Measurements from ENCODE around the gene TXNRD2.

TXNRD2 gene

GRCh38 chr22:19854778-19855503 lies 86.7 kb downstream of the TXNRD2 start, which contains the start of the genes GNB1L and RTL10:
Gene GNB1L (minus strand): TSS chr22:19854874. CDS start chr22:19821355, 33,519 bp downstream.
Gene RTL10 (minus strand): TSS chr22:19854874. CDS start chr22:19852261, 2,613 bp downstream.
- peak; percentile 94 for DNase-seq

GRCh38 chr22:19853879-19854777 lies 87.5 kb downstream of the TXNRD2 start:
- peak; percentile 18 for DNase-seq

- DNase-seq = no peak
Measured at GRCh38 chr22:19853058-19853878, 88.3 kb downstream of the TXNRD2 start.

- DNase-seq = no peak
Measured at GRCh38 chr22:19852177-19852781, 89.3 kb downstream of the TXNRD2 start.

- no peak for DNase-seq
Measured at GRCh38 chr22:19851291-19852176, 90.1 kb downstream of the TXNRD2 start.

- no peak for DNase-seq
Measured at GRCh38 chr22:19850763-19851109, 90.9 kb downstream of the TXNRD2 start.

GRCh38 chr22:19849835-19850762 lies 91.5 kb downstream of the TXNRD2 start:
- no peak for DNase-seq

GRCh38 chr22:19848298-19849224 lies 93.1 kb downstream of the TXNRD2 start:
- DNase-seq = no peak

GRCh38 chr22:19847345-19847632 lies 94.3 kb downstream of the TXNRD2 start:
- DNase-seq = no peak

GRCh38 chr22:19846620-19847344 lies 94.8 kb downstream of the TXNRD2 start:
- DNase-seq = no peak

GRCh38 chr22:19845054-19845722 lies 96.4 kb downstream of the TXNRD2 start:
- DNase-seq = no peak

- DNase-seq = peak; percentile 16
Measured at GRCh38 chr22:19844377-19845053, 97.1 kb downstream of the TXNRD2 start.

GRCh38 chr22:19843857-19844376 lies 97.7 kb downstream of the TXNRD2 start:
- DNase-seq = no peak

GRCh38 chr22:19843107-19843856 lies 98.3 kb downstream of the TXNRD2 start:
- no peak for DNase-seq

GRCh38 chr22:19842393-19843106 lies 99.1 kb downstream of the TXNRD2 start:
- DNase-seq = no peak
